Dendritic cell treated with granulocyte-macrophage colony-stimulating factor and Interleukin-4, amounts not matched to agents 40 ng/mL and 50 ng/mL, for 4 days (primary cell): Measurements from ENCODE around the gene F2R.
"Not testable (repeated sequence)": the region's sequence is repeated elsewhere in the genome, so short reads cannot be mapped to it uniquely, and the experiment has no call there.

Experiments used
- H3K27ac Mint-ChIP-seq: one replicate; pipeline ENCODE4 v1.8.0; 2022; ENCODE audit warnings: mild to moderate bottlenecking, mixed read lengths
- H3K27me3 Mint-ChIP-seq: one replicate; pipeline ENCODE4 v1.8.0; 2022; ENCODE audit warnings: mild to moderate bottlenecking, mixed read lengths
- H3K36me3 Mint-ChIP-seq: one replicate; pipeline ENCODE4 v1.8.0; 2022; ENCODE audit warnings: low read depth, mixed read lengths
- H3K4me1 Mint-ChIP-seq: one replicate; pipeline ENCODE4 v1.8.0; 2022; ENCODE audit warnings: low read depth, mixed read lengths
- H3K4me3 Mint-ChIP-seq: one replicate; pipeline ENCODE4 v1.8.0; 2022; ENCODE audit warnings: mild to moderate bottlenecking, moderate library complexity, mixed read lengths
- H3K9me3 Mint-ChIP-seq: one replicate; pipeline ENCODE4 v1.8.0; 2022; ENCODE audit warnings: mixed read lengths
- intact Hi-C: fragments of 100-400 bp; cut with micrococcal nuclease; formaldehyde crosslinking; loops from one replicate; pipeline ENCODE4 v1.15.0; 2022

The F2R gene

GRCh38 chr5:76741506-76741905 is 25.6 kb downstream of the F2R start:
- H3K36me3 Mint-ChIP-seq, H3K27me3 Mint-ChIP-seq, H3K4me3 Mint-ChIP-seq, H3K9me3 Mint-ChIP-seq, intact Hi-C loops, H3K27ac Mint-ChIP-seq, H3K4me1 Mint-ChIP-seq: not testable (repeated sequence)

GRCh38 chr5:76742583-76742982 is 26.7 kb downstream of the F2R start:
- no peaks in the 10 kb centered on the region for H3K36me3 Mint-ChIP-seq
- H3K27me3 Mint-ChIP-seq: peaks cover 4% of the 10 kb centered on the region
- H3K4me1 Mint-ChIP-seq: peaks cover 9% of the 10 kb centered on the region

GRCh38 chr5:76744632-76745031 is 28.7 kb downstream of the F2R start:
- Mint-ChIP-seq H3K27ac (no peak overlapping the region), H3K4me3 (no peak overlapping the region), H3K4me1 (no peaks in the 10 kb centered on the region), H3K27me3 (no peaks in the 10 kb centered on the region), H3K36me3 (no peaks in the 10 kb centered on the region), H3K9me3 (no peaks in the 10 kb centered on the region)
- intact Hi-C loops: no loop called here

More at GRCh38 chr5:76742583-76742982, 26.7 kb downstream of the F2R start:
- intact Hi-C loops: no loop called here
- Mint-ChIP-seq H3K9me3 (no peaks in the 10 kb centered on the region), H3K4me3 (no peak overlapping the region), H3K27ac (no peak overlapping the region)

- Mint-ChIP-seq H3K4me1 (no peaks in the 10 kb centered on the region), H3K27ac (no peak overlapping the region), H3K27me3 (no peaks in the 10 kb centered on the region), H3K9me3 (no peaks in the 10 kb centered on the region), H3K36me3 (no peaks in the 10 kb centered on the region), H3K4me3 (no peak overlapping the region)
- intact Hi-C loops: no loop called here
Observed at GRCh38 chr5:76745670-76746069, 29.7 kb downstream of the F2R start.

- intact Hi-C loops: no loop called here
- Mint-ChIP-seq H3K27me3 (no peaks in the 10 kb centered on the region), H3K4me1 (no peaks in the 10 kb centered on the region), H3K27ac (no peak overlapping the region), H3K9me3 (no peaks in the 10 kb centered on the region), H3K36me3 (no peaks in the 10 kb centered on the region), H3K4me3 (no peak overlapping the region)
Observed at GRCh38 chr5:76746677-76747076, 30.8 kb downstream of the F2R start.

- Mint-ChIP-seq H3K9me3 (no peaks in the 10 kb centered on the region), H3K27ac (no peak overlapping the region), H3K4me1 (no peaks in the 10 kb centered on the region), H3K4me3 (no peak overlapping the region), H3K36me3 (no peaks in the 10 kb centered on the region), H3K27me3 (no peaks in the 10 kb centered on the region)
- intact Hi-C loops: no loop called here
Observed at GRCh38 chr5:76747706-76748105, 31.8 kb downstream of the F2R start.

GRCh38 chr5:76751291-76751690 is 35.4 kb downstream of the F2R start:
- intact Hi-C loops: no loop called here
- H3K9me3 Mint-ChIP-seq: no peaks in the 10 kb centered on the region
- H3K4me1 Mint-ChIP-seq: no peaks in the 10 kb centered on the region

GRCh38 chr5:76754668-76755078 is 38.7 kb downstream of the F2R start:
- no peaks in the 10 kb centered on the region for H3K27me3 Mint-ChIP-seq
- no peak overlapping the region for H3K4me3 Mint-ChIP-seq
- H3K27ac Mint-ChIP-seq: no peak overlapping the region
- H3K36me3 Mint-ChIP-seq: no peaks in the 10 kb centered on the region
- H3K9me3 Mint-ChIP-seq: no peaks in the 10 kb centered on the region
- H3K4me1 Mint-ChIP-seq: no peaks in the 10 kb centered on the region
- intact Hi-C loops: no loop called here

More at GRCh38 chr5:76751291-76751690, 35.4 kb downstream of the F2R start:
- no peak overlapping the region for H3K27ac Mint-ChIP-seq
- no peak overlapping the region for H3K4me3 Mint-ChIP-seq
- H3K27me3 Mint-ChIP-seq: no peaks in the 10 kb centered on the region
- no peaks in the 10 kb centered on the region for H3K36me3 Mint-ChIP-seq

GRCh38 chr5:76755779-76756637 is 40.1 kb downstream of the F2R start:
- intact Hi-C loops: no loop called here
- Mint-ChIP-seq H3K4me3 (no peak overlapping the region), H3K9me3 (no peaks in the 10 kb centered on the region), H3K36me3 (no peaks in the 10 kb centered on the region), H3K4me1 (no peaks in the 10 kb centered on the region), H3K27me3 (no peaks in the 10 kb centered on the region), H3K27ac (no peak overlapping the region)

- Mint-ChIP-seq H3K27me3 (peaks cover 1% of the 10 kb centered on the region), H3K9me3 (no peaks in the 10 kb centered on the region), H3K27ac (no peak overlapping the region), H3K36me3 (no peaks in the 10 kb centered on the region), H3K4me1 (no peaks in the 10 kb centered on the region), H3K4me3 (no peak overlapping the region)
- intact Hi-C loops: no loop called here
Observed at GRCh38 chr5:76757049-76757448, 41.1 kb downstream of the F2R start.

- not testable (repeated sequence) for H3K4me3 Mint-ChIP-seq, H3K27ac Mint-ChIP-seq
Observed at GRCh38 chr5:76761118-76761517, 45.2 kb downstream of the F2R start.

GRCh38 chr5:76762484-76762883 is 46.6 kb downstream of the F2R start:
- intact Hi-C loops: no loop called here

More at GRCh38 chr5:76761118-76761517, 45.2 kb downstream of the F2R start:
- H3K4me1 Mint-ChIP-seq, H3K36me3 Mint-ChIP-seq, H3K9me3 Mint-ChIP-seq, intact Hi-C loops, H3K27me3 Mint-ChIP-seq: not testable (repeated sequence)

GRCh38 chr5:76763136-76763535 is 47.2 kb downstream of the F2R start:
- Mint-ChIP-seq H3K36me3 (no peaks in the 10 kb centered on the region), H3K27me3 (peaks cover 1% of the 10 kb centered on the region), H3K4me3 (no peak overlapping the region), H3K4me1 (no peaks in the 10 kb centered on the region), H3K27ac (no peak overlapping the region), H3K9me3 (peaks cover 9% of the 10 kb centered on the region)
- intact Hi-C loops: no loop called here

More at GRCh38 chr5:76762484-76762883, 46.6 kb downstream of the F2R start:
- Mint-ChIP-seq H3K9me3 (peaks cover 9% of the 10 kb centered on the region), H3K27me3 (peaks cover 1% of the 10 kb centered on the region), H3K27ac (no peak overlapping the region), H3K36me3 (no peaks in the 10 kb centered on the region), H3K4me1 (no peaks in the 10 kb centered on the region), H3K4me3 (no peak overlapping the region)

GRCh38 chr5:76764374-76764773 is 48.4 kb downstream of the F2R start:
- Mint-ChIP-seq H3K36me3 (no peaks in the 10 kb centered on the region), H3K4me3 (no peak overlapping the region), H3K9me3 (peaks cover 9% of the 10 kb centered on the region), H3K27me3 (peaks cover 1% of the 10 kb centered on the region), H3K27ac (no peak overlapping the region), H3K4me1 (no peaks in the 10 kb centered on the region)
- intact Hi-C loops: no loop called here

- no peak overlapping the region for H3K27ac Mint-ChIP-seq
- H3K4me3 Mint-ChIP-seq: no peak overlapping the region
- H3K36me3 Mint-ChIP-seq: no peaks in the 10 kb centered on the region
- H3K4me1 Mint-ChIP-seq: no peaks in the 10 kb centered on the region
- H3K9me3 Mint-ChIP-seq: peaks cover 9% of the 10 kb centered on the region
- H3K27me3 Mint-ChIP-seq: peaks cover 1% of the 10 kb centered on the region
- intact Hi-C loops: no loop called here
Observed at GRCh38 chr5:76765249-76765648, 49.3 kb downstream of the F2R start.
